Iris pigment epithelial cell (primary cell): ENCODE data around the gene FLT1.

Source experiments
- DNase-seq: peaks from one replicate; pipeline ENCODE4 v3.0.0-alpha.2; 2011; ENCODE audit warnings: low read depth

Gene FLT1

GRCh38 chr13:28424541-28424940 lies 70.4 kb downstream of the FLT1 start:
- no peak for DNase-seq

DNA sequence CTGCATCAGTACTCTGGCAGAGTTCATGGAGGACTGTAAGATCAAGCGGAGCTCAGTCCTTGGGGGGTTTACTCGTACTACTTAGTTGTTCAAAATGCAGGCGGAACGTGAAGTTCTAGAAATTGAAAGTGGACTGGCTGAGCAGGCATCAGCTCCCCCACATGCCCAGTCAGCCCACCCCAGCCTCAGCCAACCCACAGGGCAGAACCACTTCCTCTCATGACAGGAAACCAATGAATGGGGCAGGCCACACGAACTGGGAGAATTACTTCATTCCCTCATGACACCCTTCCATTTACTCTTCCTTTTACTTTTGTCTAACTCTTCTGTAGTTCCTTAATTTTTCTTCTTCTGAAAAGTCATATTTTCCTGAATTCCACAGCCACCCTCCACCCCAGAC lies 71.9 kb downstream of the FLT1 start:
- DNase-seq: no peak

DNA sequence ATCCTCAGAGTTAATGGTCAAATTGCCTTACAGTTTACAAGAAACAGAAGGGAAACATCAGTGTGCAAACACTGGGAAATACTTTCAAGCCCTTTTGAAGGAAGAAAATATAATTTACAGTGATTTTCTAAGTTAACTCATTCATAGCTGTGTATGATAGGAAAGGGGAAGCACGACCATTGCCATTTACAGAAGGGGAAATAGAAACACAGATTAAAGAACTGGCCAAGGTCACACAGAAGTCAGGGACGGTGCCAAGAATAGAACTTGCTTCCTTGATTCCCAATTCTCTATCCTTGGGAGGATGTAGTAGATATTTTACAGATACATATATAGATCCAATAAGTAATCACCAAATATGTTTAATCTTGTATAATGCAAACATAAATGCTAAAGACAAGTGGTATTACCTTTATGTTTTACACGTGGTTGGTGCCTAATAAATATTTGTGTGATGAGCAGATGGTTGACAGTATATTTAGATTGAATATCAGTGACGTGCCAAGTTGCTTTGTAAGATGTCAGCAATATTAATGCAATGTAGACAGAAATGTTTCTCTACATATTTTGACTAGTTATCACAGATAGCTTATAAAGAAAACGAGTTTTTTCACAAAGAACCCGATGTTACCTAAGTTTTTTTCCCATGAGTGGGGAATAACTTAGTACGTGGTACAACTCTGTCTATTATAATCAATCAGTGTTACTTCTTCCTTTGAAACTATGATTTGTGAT lies 73.1 kb downstream of the FLT1 start:
- DNase-seq: no peak

DNA sequence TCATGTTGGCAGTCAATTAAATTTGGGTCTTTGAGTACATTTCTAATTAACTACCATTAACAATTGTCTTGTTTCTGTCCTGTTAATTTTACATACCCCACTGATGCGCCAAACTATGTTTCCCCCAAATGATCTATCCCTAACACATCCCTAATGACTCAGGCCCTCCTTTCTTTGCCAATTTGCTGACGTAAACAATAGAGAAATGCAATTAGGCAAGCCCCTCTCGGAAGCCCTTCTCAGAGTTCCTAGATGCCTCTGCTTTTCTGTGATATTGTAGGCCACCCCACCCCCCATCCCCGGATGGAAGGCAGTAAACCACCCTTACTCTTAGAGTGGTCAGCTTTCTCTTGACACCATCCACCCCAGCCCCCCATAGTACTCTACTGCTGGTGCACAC lies 74.2 kb downstream of the FLT1 start:
- no peak for DNase-seq

DNA sequence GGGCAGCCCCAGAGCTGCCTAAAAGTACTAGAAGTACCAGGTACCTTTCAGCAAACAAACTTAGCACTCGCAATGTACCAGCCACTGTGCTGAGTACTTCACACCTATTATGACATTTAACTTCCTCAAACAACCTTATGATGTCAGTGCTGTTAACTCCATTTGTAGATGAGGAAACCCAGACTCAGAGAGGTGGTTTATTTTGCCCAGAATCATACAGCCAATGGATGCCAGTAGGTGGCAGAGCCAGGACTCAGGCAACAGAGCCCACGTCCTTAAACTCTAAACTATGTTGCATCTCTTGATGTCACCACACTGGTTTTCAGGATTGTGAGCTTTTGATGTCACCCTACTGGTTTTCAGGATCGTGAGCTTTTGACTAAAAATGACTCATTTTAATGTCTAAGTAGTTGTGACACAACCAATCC lies 78.9 kb downstream of the FLT1 start:
- DNase-seq: no peak

- DNase-seq: no peak
These were observed 80.9 kb downstream of the FLT1 start for GRCh38 chr13:28413999-28414398.

- DNase-seq: no peak
These were observed 81.9 kb downstream of the FLT1 start for GRCh38 chr13:28412981-28413380.

DNA sequence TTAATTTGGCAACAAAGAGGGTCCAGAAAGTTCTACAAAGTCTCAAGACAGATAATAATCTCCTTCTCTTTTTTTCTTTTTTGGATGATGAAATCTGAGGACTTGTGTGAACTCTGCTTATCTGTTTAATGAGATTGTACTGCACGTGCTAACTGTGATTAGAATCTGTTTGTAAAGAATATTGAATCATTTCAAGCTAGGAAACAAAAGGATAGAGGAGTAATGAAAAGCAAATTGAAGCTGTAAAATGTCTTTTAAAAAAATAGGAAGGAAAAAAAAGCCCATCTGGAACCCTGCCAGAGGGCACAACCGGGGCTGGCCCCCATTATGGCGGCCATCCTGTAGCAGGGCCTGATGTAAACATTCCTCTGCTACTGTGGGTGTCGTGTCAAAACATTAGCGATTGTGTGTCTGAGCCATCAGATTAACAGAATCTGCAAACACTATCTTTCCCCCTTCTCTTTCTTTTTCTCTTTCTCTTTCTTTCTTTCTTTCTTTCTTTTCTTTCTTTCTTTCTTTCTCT lies 83.0 kb downstream of the FLT1 start:
- peak; percentile 40 for DNase-seq

- no peak for DNase-seq
These were observed 84.8 kb downstream of the FLT1 start for GRCh38 chr13:28410096-28410495.

DNA sequence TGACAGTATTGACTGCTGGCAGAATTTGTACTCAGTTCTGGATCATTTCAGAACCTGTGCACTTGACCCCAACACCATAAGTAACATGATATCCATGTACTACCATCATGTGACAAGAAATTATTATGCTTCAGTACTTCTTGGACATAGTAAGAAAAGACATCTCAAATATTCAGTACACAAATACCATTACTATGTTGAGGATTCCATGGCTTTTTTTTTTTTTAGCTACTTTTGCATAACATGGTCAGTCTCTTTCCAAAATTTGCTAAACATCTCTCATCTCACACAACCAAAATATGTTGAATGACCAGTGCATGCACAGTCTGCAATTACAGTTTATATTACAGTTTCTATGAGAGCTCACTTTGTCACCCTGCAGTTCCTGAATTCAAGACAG lies 85.3 kb downstream of the FLT1 start:
- DNase-seq: no peak

- no peak for DNase-seq
These were observed 86.1 kb downstream of the FLT1 start for GRCh38 chr13:28408863-28409262.

DNA sequence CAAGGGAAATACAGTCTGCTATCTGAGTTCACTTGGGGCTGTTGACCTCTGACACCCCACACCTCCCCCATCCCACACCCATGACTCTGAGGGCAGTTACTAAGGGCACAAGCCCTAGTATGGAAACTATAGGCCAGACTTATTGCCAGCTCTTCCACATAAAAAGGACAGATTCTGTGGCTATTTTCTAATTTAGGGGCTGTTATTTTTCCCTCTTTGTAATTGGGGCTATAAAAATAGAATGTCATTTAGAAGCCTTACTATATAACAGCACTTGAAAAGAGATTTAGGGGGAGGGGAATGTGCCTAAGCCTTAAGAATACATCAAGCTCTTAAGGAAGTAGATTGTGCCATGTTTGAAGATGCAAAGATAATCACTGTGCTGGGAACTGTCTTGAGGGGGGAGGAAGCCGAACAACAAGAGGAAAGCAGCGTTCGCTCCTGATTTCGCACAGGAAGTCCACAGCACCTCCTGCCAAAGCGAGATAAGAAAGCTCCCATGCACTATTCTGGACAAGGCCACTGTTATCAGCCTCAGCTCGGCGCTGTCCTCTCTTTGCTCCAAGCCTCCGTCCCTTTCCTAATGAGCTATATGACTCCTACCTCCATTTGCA lies 86.6 kb downstream of the FLT1 start:
- DNase-seq: peak; percentile 18

- no peak for DNase-seq
These were observed 88.1 kb downstream of the FLT1 start for GRCh38 chr13:28406733-28407266.

DNA sequence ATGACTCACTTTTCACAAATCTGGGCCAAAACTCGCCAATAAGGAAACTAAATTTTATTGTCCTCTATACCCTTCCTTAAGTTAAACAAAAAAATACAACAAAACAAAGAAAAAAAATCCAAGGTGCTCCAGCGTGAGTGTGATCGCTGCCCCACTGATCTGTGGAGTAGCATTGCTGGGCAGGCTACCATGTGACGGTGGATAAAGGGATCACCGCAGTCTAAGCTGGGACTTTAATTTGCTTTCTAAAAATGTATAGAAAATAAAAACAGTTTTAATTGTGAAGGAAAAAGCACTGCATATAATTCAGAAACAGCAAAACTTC lies 92.9 kb downstream of the FLT1 start:
- DNase-seq: no peak

GRCh38 chr13:28401303-28402056 lies 93.4 kb downstream of the FLT1 start:
- peak; percentile 92 for DNase-seq

- DNase-seq: no peak
These were observed 98.9 kb downstream of the FLT1 start for GRCh38 chr13:28396053-28396452.

DNA sequence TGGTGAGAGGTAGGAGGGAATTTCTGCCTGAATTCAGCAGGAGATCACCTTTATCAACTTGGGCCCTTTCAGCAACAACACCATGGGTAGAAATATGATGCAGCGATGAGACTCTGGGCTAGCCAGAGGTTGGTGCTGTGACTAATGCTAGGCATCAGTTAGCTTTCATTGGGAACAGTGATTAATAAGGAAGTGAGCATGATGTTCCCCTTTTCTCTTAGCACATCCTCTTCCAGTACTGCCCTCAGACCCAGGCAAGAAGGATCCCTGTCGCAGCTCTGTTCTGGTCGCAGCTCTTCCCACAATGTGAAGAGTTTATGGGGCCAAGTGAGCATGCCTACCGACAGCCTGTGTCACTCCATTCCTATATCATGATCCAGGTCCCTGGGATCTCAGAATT lies 100.5 kb downstream of the FLT1 start:
- peak; percentile 73 for DNase-seq

GRCh38 chr13:28392896-28393505 lies 101.9 kb downstream of the FLT1 start:
- peak; percentile 16 for DNase-seq

GRCh38 chr13:28392428-28392827 lies 102.5 kb downstream of the FLT1 start:
- peak; percentile 16 for DNase-seq

- DNase-seq: no peak
These were observed 107.0 kb downstream of the FLT1 start for GRCh38 chr13:28387740-28388501.

DNA sequence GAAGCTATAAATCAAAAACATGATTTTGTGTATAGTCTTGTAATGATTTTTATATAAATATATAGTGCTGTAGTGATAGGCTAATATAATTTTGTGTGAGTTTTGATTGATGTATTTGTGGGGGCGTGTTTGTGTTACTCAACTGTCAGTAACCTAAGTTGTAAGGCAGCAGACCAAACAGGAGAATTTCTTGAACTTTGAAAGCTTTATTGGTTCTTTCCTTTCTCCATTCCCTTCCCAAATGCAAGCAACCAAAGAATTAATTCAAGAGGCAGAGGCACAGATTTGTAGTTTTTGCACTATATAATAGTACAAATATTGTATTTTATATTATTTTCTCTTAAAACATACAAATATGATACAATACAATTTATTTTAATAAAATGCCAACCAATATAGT lies 109.6 kb downstream of the FLT1 start:
- no peak for DNase-seq

DNA sequence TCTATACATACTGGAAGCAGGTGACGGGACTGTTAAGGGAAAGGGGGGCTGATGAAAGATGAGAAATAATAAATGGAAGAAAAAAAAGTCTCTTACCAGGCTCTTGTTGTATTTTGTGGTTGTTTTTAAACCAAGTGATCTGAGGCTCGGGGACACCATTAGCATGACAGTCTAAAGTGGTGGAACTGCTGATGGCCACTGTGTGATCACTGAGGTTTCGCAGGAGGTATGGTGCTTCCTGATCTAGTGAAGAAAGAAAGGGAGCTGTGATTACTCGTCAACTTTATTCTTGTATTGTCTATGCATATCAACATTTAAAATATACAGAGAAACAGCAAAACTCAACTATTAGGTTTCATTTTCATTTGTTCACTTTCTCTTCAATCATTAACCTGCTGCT lies 110.1 kb downstream of the FLT1 start:
- no peak for DNase-seq
